HG02943 (cell line): ENCODE measurements around the gene TTLL10.
"Not testable (repeated sequence)": the region's sequence is repeated elsewhere in the genome, so short reads cannot be mapped to it uniquely, and the experiment has no call there.

Experiments
- ATAC-seq: cut with Tn5 transposase; IDR thresholded peaks from one replicate; pipeline ENCODE4 v1.9.1; 2021; ENCODE audit warnings: mild to moderate bottlenecking, low read depth, moderate library complexity; ENCODE audit not compliant: unreplicated experiment

Gene TTLL10

GRCh38 chr1:1141244-1141910 is 32.3 kb upstream of the TTLL10 start:
- ATAC-seq = no peak

- ATAC-seq = no peak
These were observed 31.8 kb upstream of the TTLL10 start for GRCh38 chr1:1141911-1142250.

- not testable (repeated sequence) for ATAC-seq
These were observed 31.3 kb upstream of the TTLL10 start for GRCh38 chr1:1142352-1142751.

- no peak for ATAC-seq
These were observed 30.8 kb upstream of the TTLL10 start for GRCh38 chr1:1142844-1143243.

- ATAC-seq = no peak
These were observed 30.0 kb upstream of the TTLL10 start for GRCh38 chr1:1143636-1144035.

- no peak for ATAC-seq
These were observed 29.4 kb upstream of the TTLL10 start for GRCh38 chr1:1144122-1144842.

GRCh38 chr1:1144843-1145546 is 28.7 kb upstream of the TTLL10 start:
- no peak for ATAC-seq

GRCh38 chr1:1145547-1145914 is 28.1 kb upstream of the TTLL10 start:
- ATAC-seq = no peak

- ATAC-seq = no peak
These were observed 27.7 kb upstream of the TTLL10 start for GRCh38 chr1:1146026-1146425.

GRCh38 chr1:1146596-1146995 is 27.1 kb upstream of the TTLL10 start:
- no peak for ATAC-seq

- no peak for ATAC-seq
These were observed 25.6 kb upstream of the TTLL10 start for GRCh38 chr1:1148061-1148460.

- no peak for ATAC-seq
These were observed 25.1 kb upstream of the TTLL10 start for GRCh38 chr1:1148569-1148968.

GRCh38 chr1:1149416-1149815 is 24.3 kb upstream of the TTLL10 start:
- ATAC-seq = no peak

- no peak for ATAC-seq
These were observed 23.6 kb upstream of the TTLL10 start for GRCh38 chr1:1150100-1150499.

- ATAC-seq = no peak
These were observed 22.4 kb upstream of the TTLL10 start for GRCh38 chr1:1151306-1151705.

GRCh38 chr1:1152431-1152830 is 21.2 kb upstream of the TTLL10 start:
- ATAC-seq = not testable (repeated sequence)

- ATAC-seq = not testable (repeated sequence)
These were observed 20.5 kb upstream of the TTLL10 start for GRCh38 chr1:1153215-1153614.

- ATAC-seq = no peak
These were observed 19.8 kb upstream of the TTLL10 start for GRCh38 chr1:1153874-1154273.

GRCh38 chr1:1155258-1155657 is 18.4 kb upstream of the TTLL10 start:
- no peak for ATAC-seq

- ATAC-seq = no peak
These were observed 17.3 kb upstream of the TTLL10 start for GRCh38 chr1:1156140-1157032.

GRCh38 chr1:1157033-1157365 is 16.7 kb upstream of the TTLL10 start:
- ATAC-seq = no peak
